GM12872 (cell line): Measurements from ENCODE around the gene EYS.

ENCODE experiments used
- TF ChIP-seq, protein P1 (sequence below): IDR thresholded peaks from 3 replicates; pipeline ENCODE4 v1.5.1; 2011; ENCODE audit warnings: low read depth, mild to moderate bottlenecking, low read length, moderate library complexity; ENCODE audit not compliant: insufficient read depth

The EYS gene

GRCh38 chr6:64482631-64483030, 1224.4 kb downstream of the EYS start:
- TF ChIP-seq, protein P1, sequence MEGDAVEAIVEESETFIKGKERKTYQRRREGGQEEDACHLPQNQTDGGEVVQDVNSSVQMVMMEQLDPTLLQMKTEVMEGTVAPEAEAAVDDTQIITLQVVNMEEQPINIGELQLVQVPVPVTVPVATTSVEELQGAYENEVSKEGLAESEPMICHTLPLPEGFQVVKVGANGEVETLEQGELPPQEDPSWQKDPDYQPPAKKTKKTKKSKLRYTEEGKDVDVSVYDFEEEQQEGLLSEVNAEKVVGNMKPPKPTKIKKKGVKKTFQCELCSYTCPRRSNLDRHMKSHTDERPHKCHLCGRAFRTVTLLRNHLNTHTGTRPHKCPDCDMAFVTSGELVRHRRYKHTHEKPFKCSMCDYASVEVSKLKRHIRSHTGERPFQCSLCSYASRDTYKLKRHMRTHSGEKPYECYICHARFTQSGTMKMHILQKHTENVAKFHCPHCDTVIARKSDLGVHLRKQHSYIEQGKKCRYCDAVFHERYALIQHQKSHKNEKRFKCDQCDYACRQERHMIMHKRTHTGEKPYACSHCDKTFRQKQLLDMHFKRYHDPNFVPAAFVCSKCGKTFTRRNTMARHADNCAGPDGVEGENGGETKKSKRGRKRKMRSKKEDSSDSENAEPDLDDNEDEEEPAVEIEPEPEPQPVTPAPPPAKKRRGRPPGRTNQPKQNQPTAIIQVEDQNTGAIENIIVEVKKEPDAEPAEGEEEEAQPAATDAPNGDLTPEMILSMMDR = no peak

- TF ChIP-seq, protein P1 = no peak
Observed at GRCh38 chr6:64479134-64479533, 1227.9 kb downstream of the EYS start.

GRCh38 chr6:64477391-64477790, 1229.6 kb downstream of the EYS start:
- TF ChIP-seq, protein P1 = no peak

DNA sequence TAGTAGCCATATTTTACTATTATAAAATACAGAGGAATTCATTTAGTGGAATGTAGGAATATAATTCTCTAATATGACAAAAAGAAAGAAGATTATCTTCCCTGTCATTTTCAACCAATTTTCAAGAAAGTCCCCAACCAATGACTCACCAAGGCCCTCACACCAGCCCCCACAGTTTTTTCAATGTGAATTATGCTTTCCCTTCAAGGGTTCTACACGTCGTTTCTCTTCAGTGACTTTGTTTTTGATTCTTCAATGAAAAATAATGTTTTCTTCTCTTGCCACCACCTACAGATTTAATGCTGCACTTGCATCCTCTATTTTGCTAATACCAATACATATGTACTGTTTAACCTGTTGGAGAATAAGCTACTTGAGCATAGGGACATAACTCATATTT, 1230.1 kb downstream of the EYS start:
- TF ChIP-seq, protein P1 = no peak

DNA sequence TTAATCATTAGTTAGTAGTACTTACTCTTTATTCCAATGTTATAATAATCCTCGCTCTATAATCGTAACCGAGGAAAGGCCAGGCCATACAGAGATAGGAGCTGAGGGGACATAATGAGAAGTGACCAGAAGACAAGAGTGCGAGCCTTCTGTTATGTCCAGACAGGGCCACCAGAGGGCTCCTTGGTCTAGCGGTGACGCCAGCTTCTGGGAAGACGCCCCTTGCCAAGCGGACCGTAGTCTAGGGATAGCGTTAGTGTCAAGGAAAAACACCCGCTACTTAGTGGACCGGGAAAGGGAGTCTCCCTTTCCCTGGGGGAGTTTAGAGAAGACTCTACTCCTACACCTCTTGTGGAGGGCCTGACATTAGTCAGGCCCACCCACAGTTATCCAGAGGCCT, 1237.6 kb downstream of the EYS start:
- TF ChIP-seq, protein P1 = 0 out of 3 replicates have a peak, but pooled peaks have one; percentile 11

GRCh38 chr6:64467656-64468055, 1239.4 kb downstream of the EYS start:
- TF ChIP-seq, protein P1 = no peak

- TF ChIP-seq, protein P1 = no peak
Observed at GRCh38 chr6:64459411-64459944, 1247.5 kb downstream of the EYS start.
